Sigmoid colon (tissue), 7 donors: ENCODE results near the gene HMOX1. TPM values are rescaled to one million over a fixed set of nuclear protein-coding genes. Genes with fewer than 3 reads are reported as not detected.

ENCODE experiments used
- DNase-seq: peaks from one replicate; pipeline ENCODE4 v3.0.0-alpha.2; 2019
- H3K27ac ChIP-seq, 4 donors: fragments of 200-600 bp; sonication (generic); one replicate each; pipeline ENCODE4 v1.5.1; 2016 to 2019; ENCODE audit warnings: mild to moderate bottlenecking in 1 of 4
- H3K27me3 ChIP-seq, 3 donors: fragments of 200-600 bp; sonication (generic); one replicate each; pipeline ENCODE4 v1.5.1; 2019; ENCODE audit warnings: mild to moderate bottlenecking in 1 of 3
- H3K36me3 ChIP-seq, 4 donors: fragments of 200-600 bp; sonication (generic); one replicate each; pipeline ENCODE4 v1.5.1; 2016 to 2019
- H3K4me1 ChIP-seq, 4 donors: fragments of 200-600 bp; sonication (generic); one replicate each; pipeline ENCODE4 v1.5.1; 2017 to 2019
- H3K4me3 ChIP-seq, 4 donors: fragments of 200-600 bp; sonication (generic); one replicate each; pipeline ENCODE4 v1.5.1; 2017 to 2019; ENCODE audit warnings: mild to moderate bottlenecking in 2 of 4, moderate library complexity in 1 of 4
- H3K9me3 ChIP-seq, 4 donors: fragments of 200-600 bp in 3 of 4; sonication (generic) in 3 of 4; one replicate each; pipeline versions ENCODE4 v1.5.1 to v1.6.1; 2013 to 2019
- CTCF ChIP-seq, 4 experiments: fragments of 450-650 bp in 3 of 4; fragments of 200-600 bp in 1 of 4; IDR thresholded peaks; one replicate each; pipeline ENCODE4 v1.5.1; 2016 to 2019; ENCODE audit warnings: antibody characterized with exemption in 4 of 4, mild to moderate bottlenecking in 3 of 4, moderate library complexity in 2 of 4
- EP300 ChIP-seq, 4 donors: sonication (generic); formaldehyde crosslinking; IDR thresholded peaks; one replicate each; pipeline ENCODE4 v1.6.1; 2017; ENCODE audit warnings: antibody characterized with exemption in 4 of 4
- POLR2A ChIP-seq, 2 donors: fragments of 450-650 bp; IDR thresholded peaks; one replicate each; pipeline ENCODE4 v1.6.1; 2016; ENCODE audit warnings: antibody characterized with exemption in 2 of 2, mild to moderate bottlenecking in 2 of 2, moderate library complexity in 2 of 2
- POLR2AphosphoS5 ChIP-seq, 4 donors: sonication (generic); formaldehyde crosslinking; IDR thresholded peaks; one replicate each; pipeline ENCODE4 v1.6.1; 2017; ENCODE audit warnings: antibody characterized with exemption in 4 of 4
- WGBS, 2 donors: extraction: QIAGEN DNeasy Blood & Tissue Kit; methylation state at CpG; one replicate each; pipeline ENCODE4 v1.1.7; 2013; 5-methylcytosine and 5-hydroxymethylcytosine counted together
- intact Hi-C: fragments of 100-400 bp; cut with DNase I; formaldehyde crosslinking; loops from one replicate; pipeline ENCODE4 v1.15.1; 2023
- polyA plus RNA-seq, 3 donors: library from polyadenylated mRNA; stranded (reverse); fragments of 200-250 nt; gene quantifications; one replicate each; pipeline ENCODE4 v1.2.3, GENCODE V29; 2013
- total RNA-seq, 4 donors: library from RNA; depleted of rRNA; stranded (reverse); fragments of >200 nt; gene quantifications; one replicate each; pipeline ENCODE4 v1.1.0, GENCODE V29; 2016
- donor health status: healthy with polysubstance abuse.
- donor health status: Bipolar disorder and iron deficiency.
- donor health status: healthy.

HMOX1 gene
- total and polyA plus RNA-seq, 7 donors = 5.0 to 138 (median 35.5) TPM

GRCh38 chr22:35373781-35374180, 7.1 kb upstream of the HMOX1 start:
- H3K9me3 ChIP-seq = no peaks in the 10 kb centered on the region
- no peak overlapping the region for H3K4me3 ChIP-seq
- no peak overlapping the region for H3K27ac ChIP-seq
- intact Hi-C loops = loop anchor here (10.0 kb wide), 1 partner anchor 551 kb away; no protein-coding TSS in a partner anchor
- peaks cover 0 to 27% (median 19%) of the 10 kb centered on the region in 4 donors for H3K4me1 ChIP-seq
- WGBS, 2 donors = 64 to 84% methylated on average over 6 of the region's 6 CpGs
- no peak for DNase-seq
- no peaks in the 10 kb centered on the region for H3K27me3 ChIP-seq
- TF ChIP-seq EP300 (IDR thresholded peaks at IDR 0.05) (no peak), CTCF (IDR thresholded peaks at IDR 0.05) (no peak), POLR2AphosphoS5 (IDR thresholded peaks at IDR 0.05) (no peak), POLR2A (IDR thresholded peaks at IDR 0.05) (no peak)
- H3K36me3 ChIP-seq = no peaks in the 10 kb centered on the region

GRCh38 chr22:35375031-35375430, 5.9 kb upstream of the HMOX1 start:
- no peak for DNase-seq
- Histone ChIP-seq H3K9me3 (no peaks in the 10 kb centered on the region), H3K36me3 (no peaks in the 10 kb centered on the region), H3K27ac (peak overlapping the region in 1 of 4 donors; percentile 87), H3K4me3 (no peak overlapping the region), H3K27me3 (no peaks in the 10 kb centered on the region), H3K4me1 (peaks cover 0 to 28% (median 19%) of the 10 kb centered on the region in 4 donors)
- peak in 1 of 4 donors; percentile 36 for TF ChIP-seq POLR2AphosphoS5 (IDR thresholded peaks at IDR 0.05)
- TF ChIP-seq EP300 (IDR thresholded peaks at IDR 0.05) = no peak
- WGBS, 2 donors = 76 to 86% methylated on average over 3 of the region's 3 CpGs
- intact Hi-C loops = loop anchor here (10.0 kb wide), 1 partner anchor 550 kb away; no protein-coding TSS in a partner anchor

GRCh38 chr22:35375526-35375925, 5.4 kb upstream of the HMOX1 start:
- Histone ChIP-seq H3K4me1 (peaks cover 0 to 33% (median 24%) of the 10 kb centered on the region in 4 donors), H3K4me3 (no peak overlapping the region), H3K27ac (peak overlapping the region in 1 of 4 donors; percentile 87), H3K27me3 (no peaks in the 10 kb centered on the region), H3K36me3 (no peaks in the 10 kb centered on the region), H3K9me3 (no peaks in the 10 kb centered on the region)
- DNase-seq = no peak
- WGBS, 2 donors = 84 to 89% methylated on average over 8 of the region's 8 CpGs
- intact Hi-C loops = loop anchor here (10.0 kb wide), 1 partner anchor 549 kb away; no protein-coding TSS in a partner anchor
- TF ChIP-seq CTCF (IDR thresholded peaks at IDR 0.05) = no peak
- no peak for TF ChIP-seq POLR2A (IDR thresholded peaks at IDR 0.05)
- TF ChIP-seq POLR2AphosphoS5 (IDR thresholded peaks at IDR 0.05) = no peak
- no peak for TF ChIP-seq EP300 (IDR thresholded peaks at IDR 0.05)

GRCh38 chr22:35376728-35377472, 4.0 kb upstream of the HMOX1 start:
- intact Hi-C loops = loop anchor here (10.0 kb wide), 1 partner anchor 548 kb away; no protein-coding TSS in a partner anchor
- Histone ChIP-seq H3K9me3 (no peaks in the 10 kb centered on the region), H3K4me1 (peaks cover 0 to 36% (median 30%) of the 10 kb centered on the region in 4 donors), H3K4me3 (peak overlapping the region in 2 of 4 donors; percentile 2 to 20), H3K36me3 (no peaks in the 10 kb centered on the region), H3K27ac (peak overlapping the region; percentile 67 to 87 (median 76)), H3K27me3 (no peaks in the 10 kb centered on the region)
- TF ChIP-seq POLR2A (IDR thresholded peaks at IDR 0.05) (no peak), POLR2AphosphoS5 (IDR thresholded peaks at IDR 0.05) (peak; percentile 57 to 97 (median 69)), CTCF (IDR thresholded peaks at IDR 0.05) (no peak), EP300 (IDR thresholded peaks at IDR 0.05) (peak in 2 of 4 donors; percentile 60 to 90)
- peak; percentile 98 for DNase-seq
- WGBS, 2 donors = 5 to 8% methylated on average over 17 of the region's 17 CpGs

- Histone ChIP-seq H3K27ac (peak overlapping the region; percentile 67 to 87 (median 76)), H3K4me3 (no peak overlapping the region), H3K9me3 (no peaks in the 10 kb centered on the region), H3K27me3 (no peaks in the 10 kb centered on the region), H3K4me1 (peaks cover 0 to 30% (median 27%) of the 10 kb centered on the region in 4 donors), H3K36me3 (no peaks in the 10 kb centered on the region)
- intact Hi-C loops = loop anchor here (10.0 kb wide), 1 partner anchor 547 kb away; no protein-coding TSS in a partner anchor
- TF ChIP-seq POLR2A (IDR thresholded peaks at IDR 0.05) (no peak), EP300 (IDR thresholded peaks at IDR 0.05) (no peak), CTCF (IDR thresholded peaks at IDR 0.05) (no peak), POLR2AphosphoS5 (IDR thresholded peaks at IDR 0.05) (no peak)
- no peak for DNase-seq
- 74 to 77% methylated on average over 3 of the region's 3 CpGs for WGBS, 2 donors
Observed at GRCh38 chr22:35377735-35378134, 3.2 kb upstream of the HMOX1 start.
